Adrenal gland (tissue), 5 donors: Measurements from ENCODE around the gene NDUFS6.

Experiments
- CTCF ChIP-seq, 6 experiments: fragments of 450-650 bp in 4 of 6; fragments of 200-600 bp in 2 of 6; sonication (generic) in 1 of 6; IDR thresholded peaks; 1 replicate in 5 of 6; 2 replicates in 1 of 6; pipeline versions ENCODE4 v1.5.1 to v1.8.0; 2016 to 2021; ENCODE audit warnings: antibody characterized with exemption in 6 of 6, mild to moderate bottlenecking in 2 of 6, moderate library complexity in 1 of 6
- POLR2A ChIP-seq, 2 donors: fragments of 450-650 bp; IDR thresholded peaks; one replicate each; pipeline ENCODE4 v1.6.1; 2017; ENCODE audit warnings: antibody characterized with exemption in 2 of 2, mild to moderate bottlenecking in 2 of 2, moderate library complexity in 1 of 2
- donor health status: DM: no; HTN: no; CAD: no.

GRCh38 chr5:1756481-1756880 is 44.7 kb upstream of the NDUFS6 start:
- no peak for TF ChIP-seq POLR2A (IDR thresholded peaks at IDR 0.05)
- no peak for TF ChIP-seq CTCF (IDR thresholded peaks at IDR 0.05)
